ENCODE measurements around the gene ABCC12. TPM values are rescaled to one million over a fixed set of nuclear protein-coding genes. Genes with fewer than 3 reads are reported as not detected.

The ABCC12 gene
- total and polyA plus RNA-seq, 2 donors (not counting 3 experiments of a cell fraction or from before 2014, with no cell fraction given), result not detected

- POLR2A ChIA-PET, result no interaction called here
These were observed 16.9 kb upstream of the ABCC12 start for GRCh38 chr16:48172682-48173081.

More at GRCh38 chr16:48172682-48173081, 16.9 kb upstream of the ABCC12 start:
- Histone ChIP-seq H3K4me3 (replicated peaks in 1 of 3; ENCODE audit: insufficient read depth in 1 of 3, low read depth in 1 of 3, low read length in 3 of 3) (no peak overlapping the region), H3K79me2 (ENCODE audit: control insufficient read depth, insufficient read depth, low read length) (no peaks in the 10 kb centered on the region), H2AFZ (ENCODE audit: low read depth, low read length) (no peak overlapping the region), H3K9ac (replicated peaks; ENCODE audit: extremely low read depth, insufficient read depth, low read length) (no peak overlapping the region), H3K9me3 (replicated peaks; ENCODE audit: control insufficient read depth, insufficient read depth, low read length) (no peaks in the 10 kb centered on the region), H3K27ac (ENCODE audit: insufficient read depth, low read depth, low read length) (no peak overlapping the region), H3K4me1 (ENCODE audit: control insufficient read depth, extremely low read depth, insufficient read depth, low read length) (no peaks in the 10 kb centered on the region), H3K9me1 (replicated peaks; ENCODE audit: control insufficient read depth, extremely low read depth, insufficient read depth, low read length) (no peaks in the 10 kb centered on the region), H3K36me3 (ENCODE audit: control insufficient read depth in 2 of 2, extremely low read depth in 1 of 2, insufficient read depth in 2 of 2, low read length in 2 of 2) (no peaks in the 10 kb centered on the region), H3K4me2 (ENCODE audit: insufficient read depth, low read length) (no peak overlapping the region), H3K27me3 (ENCODE audit: control insufficient read depth in 2 of 2, insufficient read depth in 2 of 2, low read length in 2 of 2) (no peaks in the 10 kb centered on the region), H4K20me1 (replicated peaks; ENCODE audit: control insufficient read depth, extremely low read depth, insufficient read depth, low read length) (no peaks in the 10 kb centered on the region)
- dilution Hi-C loops (cut with MboI; ENCODE audit: extremely low pct_ligation_motif_present, low sequenced_read_pairs), result no loop called here
- FAIRE-seq (no peak), DNase-seq (ENCODE audit: low read depth, low spot score) (no peak)
- intact Hi-C loops (cut with micrococcal nuclease), result no loop called here
- BruUV-seq (replicated peaks), result no TSS peak
- CTCF ChIA-PET, result interaction anchor here (1.5 kb wide), 1 partner anchor 451 kb away, joined by 3 read pairs; no protein-coding TSS in a partner anchor
- no peak for TF ChIP-seq EZH2 (IDR thresholded peaks at IDR 0.05; ENCODE audit: borderline replicate concordance, low read depth, low read length, severe bottlenecking)
- TF ChIP-seq, protein P1, sequence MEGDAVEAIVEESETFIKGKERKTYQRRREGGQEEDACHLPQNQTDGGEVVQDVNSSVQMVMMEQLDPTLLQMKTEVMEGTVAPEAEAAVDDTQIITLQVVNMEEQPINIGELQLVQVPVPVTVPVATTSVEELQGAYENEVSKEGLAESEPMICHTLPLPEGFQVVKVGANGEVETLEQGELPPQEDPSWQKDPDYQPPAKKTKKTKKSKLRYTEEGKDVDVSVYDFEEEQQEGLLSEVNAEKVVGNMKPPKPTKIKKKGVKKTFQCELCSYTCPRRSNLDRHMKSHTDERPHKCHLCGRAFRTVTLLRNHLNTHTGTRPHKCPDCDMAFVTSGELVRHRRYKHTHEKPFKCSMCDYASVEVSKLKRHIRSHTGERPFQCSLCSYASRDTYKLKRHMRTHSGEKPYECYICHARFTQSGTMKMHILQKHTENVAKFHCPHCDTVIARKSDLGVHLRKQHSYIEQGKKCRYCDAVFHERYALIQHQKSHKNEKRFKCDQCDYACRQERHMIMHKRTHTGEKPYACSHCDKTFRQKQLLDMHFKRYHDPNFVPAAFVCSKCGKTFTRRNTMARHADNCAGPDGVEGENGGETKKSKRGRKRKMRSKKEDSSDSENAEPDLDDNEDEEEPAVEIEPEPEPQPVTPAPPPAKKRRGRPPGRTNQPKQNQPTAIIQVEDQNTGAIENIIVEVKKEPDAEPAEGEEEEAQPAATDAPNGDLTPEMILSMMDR (IDR thresholded peaks at IDR 0.05; ENCODE audit: extremely low read depth in 1 of 2, insufficient read depth in 1 of 2, low read depth in 1 of 2, low read length in 2 of 2), result no peak
- no peak for TF ChIP-seq GATA2 (IDR thresholded peaks at IDR 0.05; ENCODE audit: insufficient read depth, insufficient read length, low read depth, low read length)
- no peak for TF ChIP-seq JUN (IDR thresholded peaks at IDR 0.05; ENCODE audit: borderline replicate concordance, insufficient read depth, insufficient read length, low read depth)
- no peak for TF ChIP-seq FOS (IDR thresholded peaks at IDR 0.05; ENCODE audit: borderline replicate concordance, insufficient read depth, low read length)
- TF ChIP-seq, protein P2, sequence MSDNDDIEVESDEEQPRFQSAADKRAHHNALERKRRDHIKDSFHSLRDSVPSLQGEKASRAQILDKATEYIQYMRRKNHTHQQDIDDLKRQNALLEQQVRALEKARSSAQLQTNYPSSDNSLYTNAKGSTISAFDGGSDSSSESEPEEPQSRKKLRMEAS (IDR thresholded peaks at IDR 0.05; ENCODE audit: insufficient read depth, insufficient read length), result no peak

Measured in endothelial cell of umbilical vein (primary cell).